ENCODE results near the gene CHCHD5. TPM values are rescaled to one million over a fixed set of nuclear protein-coding genes. Genes with fewer than 3 reads are reported as not detected.

CHCHD5 gene
- total RNA-seq, 1 donor from 2014 or later = 33.2 TPM

DNA sequence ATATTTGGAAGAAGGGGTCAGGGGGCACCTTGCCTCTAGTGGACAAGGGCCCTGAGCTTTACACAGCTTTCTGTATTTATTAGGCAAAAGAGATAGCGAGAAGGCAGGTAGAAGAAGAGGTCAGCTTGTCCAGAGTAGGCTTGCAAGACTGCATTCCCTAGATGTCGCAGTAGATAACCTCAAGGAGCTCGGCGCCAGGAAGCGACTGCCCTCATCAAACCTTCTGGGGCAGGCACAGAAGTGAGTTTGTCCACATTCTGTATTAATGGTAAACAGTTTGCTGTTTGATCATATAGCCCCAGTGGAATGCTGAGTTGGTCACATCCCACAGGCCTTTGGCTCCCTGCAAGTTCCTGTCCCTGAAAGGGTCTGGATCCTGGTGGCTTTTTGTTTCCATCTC lies 7.0 kb downstream of the CHCHD5 start:
- DNase-seq (ENCODE audit: low spot score in 2 of 2, unreplicated experiment in 2 of 2) = no peak

DNA sequence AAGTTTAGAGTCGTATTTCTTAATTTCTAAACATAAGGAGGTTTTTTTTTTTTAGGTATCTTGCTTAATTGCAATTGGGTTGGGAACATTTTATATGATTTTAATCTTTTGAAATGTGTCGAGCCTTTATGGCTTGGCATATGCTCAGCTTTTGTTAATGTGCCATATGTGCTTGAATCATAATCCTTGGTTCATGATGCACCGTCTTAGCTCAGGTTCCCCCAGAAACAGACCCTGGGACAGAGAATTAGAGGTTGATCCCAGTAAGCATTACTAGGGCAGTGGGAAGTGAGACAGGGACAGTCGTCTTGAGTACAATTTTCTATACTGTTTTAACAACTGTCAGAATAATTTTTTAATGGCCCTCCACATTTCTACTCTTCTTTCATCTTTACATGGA lies 9.3 kb downstream of the CHCHD5 start:
- Mint-ChIP-seq H3K36me3 (peaks cover 23% of the 10 kb centered on the region), H3K4me3 (no peak overlapping the region), H3K9me3 (no peaks in the 10 kb centered on the region), H3K27me3 (ENCODE audit: low read depth) (no peaks in the 10 kb centered on the region), H3K4me1 (peaks cover 3% of the 10 kb centered on the region), H3K27ac (no peak overlapping the region)
- no peak for DNase-seq (ENCODE audit: low spot score in 2 of 2, unreplicated experiment in 2 of 2)
- TF ChIP-seq, protein P1, sequence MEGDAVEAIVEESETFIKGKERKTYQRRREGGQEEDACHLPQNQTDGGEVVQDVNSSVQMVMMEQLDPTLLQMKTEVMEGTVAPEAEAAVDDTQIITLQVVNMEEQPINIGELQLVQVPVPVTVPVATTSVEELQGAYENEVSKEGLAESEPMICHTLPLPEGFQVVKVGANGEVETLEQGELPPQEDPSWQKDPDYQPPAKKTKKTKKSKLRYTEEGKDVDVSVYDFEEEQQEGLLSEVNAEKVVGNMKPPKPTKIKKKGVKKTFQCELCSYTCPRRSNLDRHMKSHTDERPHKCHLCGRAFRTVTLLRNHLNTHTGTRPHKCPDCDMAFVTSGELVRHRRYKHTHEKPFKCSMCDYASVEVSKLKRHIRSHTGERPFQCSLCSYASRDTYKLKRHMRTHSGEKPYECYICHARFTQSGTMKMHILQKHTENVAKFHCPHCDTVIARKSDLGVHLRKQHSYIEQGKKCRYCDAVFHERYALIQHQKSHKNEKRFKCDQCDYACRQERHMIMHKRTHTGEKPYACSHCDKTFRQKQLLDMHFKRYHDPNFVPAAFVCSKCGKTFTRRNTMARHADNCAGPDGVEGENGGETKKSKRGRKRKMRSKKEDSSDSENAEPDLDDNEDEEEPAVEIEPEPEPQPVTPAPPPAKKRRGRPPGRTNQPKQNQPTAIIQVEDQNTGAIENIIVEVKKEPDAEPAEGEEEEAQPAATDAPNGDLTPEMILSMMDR (IDR thresholded peaks at IDR 0.05; ENCODE audit: unreplicated experiment) = no peak

More for the DNA sequence above, 7.0 kb downstream of the CHCHD5 start:
- Mint-ChIP-seq H3K9me3 (no peaks in the 10 kb centered on the region), H3K4me3 (no peak overlapping the region), H3K27ac (no peak overlapping the region), H3K36me3 (peaks cover 36% of the 10 kb centered on the region), H3K27me3 (ENCODE audit: low read depth) (no peaks in the 10 kb centered on the region), H3K4me1 (peaks cover 6% of the 10 kb centered on the region)
- TF ChIP-seq, protein P1 (IDR thresholded peaks at IDR 0.05; ENCODE audit: unreplicated experiment) = no peak

DNA sequence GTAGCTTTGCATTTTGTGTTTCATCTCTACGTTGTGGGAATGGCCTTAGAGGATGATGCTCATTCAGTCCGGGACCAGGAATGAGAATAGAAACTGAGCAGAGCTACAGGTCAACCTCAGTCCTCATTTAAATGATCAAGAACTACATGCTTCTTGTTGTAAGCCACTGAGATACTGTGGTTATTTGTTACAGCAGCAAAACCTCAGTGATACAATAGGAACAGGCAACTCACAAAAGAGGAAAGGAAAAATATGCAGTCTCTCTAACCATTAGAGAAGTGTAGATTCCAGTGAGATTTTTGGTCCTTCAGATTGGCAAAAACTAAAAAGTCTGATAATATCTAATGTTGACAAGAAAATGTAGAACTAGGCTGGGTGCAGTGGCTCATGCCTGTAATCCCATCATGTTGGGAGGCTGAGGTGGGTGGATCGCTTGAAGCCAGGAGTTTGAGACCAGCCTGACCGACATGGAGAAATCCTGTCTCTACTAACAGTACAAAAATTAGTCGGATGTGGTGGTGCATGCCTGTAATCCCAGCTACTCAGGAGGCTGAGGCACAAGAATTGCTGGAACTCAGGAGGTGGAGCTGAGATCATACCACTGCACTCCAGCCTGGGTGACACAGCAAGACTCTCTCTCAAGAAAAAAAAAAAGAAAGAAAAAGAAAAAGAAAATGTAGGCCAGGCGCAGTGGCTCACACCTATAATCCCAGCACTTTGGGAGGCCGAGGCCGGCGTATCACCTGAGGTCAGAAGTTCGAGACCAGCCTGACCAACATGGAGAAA lies 13.3 kb downstream of the CHCHD5 start:
- H3K27me3 Mint-ChIP-seq (ENCODE audit: low read depth) = no peaks in the 10 kb centered on the region
- H3K4me3 Mint-ChIP-seq = no peak overlapping the region
- H3K4me1 Mint-ChIP-seq = peaks cover 11% of the 10 kb centered on the region
- peaks cover 9% of the 10 kb centered on the region for H3K36me3 Mint-ChIP-seq
- no peak overlapping the region for H3K27ac Mint-ChIP-seq
- no peak for DNase-seq (ENCODE audit: low spot score in 2 of 2, unreplicated experiment in 2 of 2)
- TF ChIP-seq, protein P1 (IDR thresholded peaks at IDR 0.05; ENCODE audit: unreplicated experiment) = no peak
- H3K9me3 Mint-ChIP-seq = no peaks in the 10 kb centered on the region

DNA sequence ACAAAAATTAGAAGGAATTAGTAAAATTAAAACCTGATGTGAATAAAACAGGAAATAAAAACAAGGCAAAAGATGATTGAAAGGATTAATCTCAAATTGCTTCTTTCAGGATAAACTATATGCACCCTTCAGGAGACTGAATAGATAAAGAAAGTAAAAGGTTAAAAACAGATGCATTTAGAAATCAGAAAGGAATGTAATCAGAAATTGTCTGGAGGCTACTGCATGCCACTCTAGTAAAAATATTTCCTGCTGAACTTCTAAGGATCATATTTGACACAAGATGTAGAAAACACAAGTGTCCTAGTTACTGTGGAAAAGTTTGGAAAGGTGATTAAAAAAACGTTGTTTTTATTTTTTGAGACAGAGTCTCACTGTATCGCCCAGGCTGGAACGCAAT lies 16.2 kb downstream of the CHCHD5 start:
- Mint-ChIP-seq H3K36me3 (no peaks in the 10 kb centered on the region), H3K4me1 (peaks cover 11% of the 10 kb centered on the region), H3K4me3 (peak overlapping the region; percentile 19), H3K27me3 (ENCODE audit: low read depth) (no peaks in the 10 kb centered on the region), H3K27ac (peak overlapping the region; percentile 66), H3K9me3 (no peaks in the 10 kb centered on the region)
- TF ChIP-seq, protein P1 (IDR thresholded peaks at IDR 0.05; ENCODE audit: unreplicated experiment) = no peak
- no peak for DNase-seq (ENCODE audit: low spot score in 2 of 2, unreplicated experiment in 2 of 2)

DNA sequence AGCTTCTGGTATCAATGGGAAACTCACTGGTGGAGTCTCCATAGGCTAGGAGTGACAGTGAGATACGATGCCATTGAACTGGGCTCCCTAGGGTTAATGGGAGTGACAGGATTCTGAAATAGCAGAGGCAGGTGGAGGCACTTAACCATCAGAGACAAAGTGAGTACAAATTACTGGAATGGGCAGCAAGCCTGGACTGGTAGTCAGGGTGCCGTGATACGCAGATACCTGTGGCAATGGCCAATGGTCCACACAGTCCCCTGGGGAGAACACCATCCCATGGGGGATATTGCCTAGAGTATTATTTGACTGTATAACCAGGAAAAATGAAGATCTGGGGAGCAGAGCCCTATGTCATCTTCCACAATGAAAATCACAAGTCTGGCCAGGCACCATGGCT lies 17.3 kb downstream of the CHCHD5 start:
- DNase-seq (ENCODE audit: low spot score in 2 of 2, unreplicated experiment in 2 of 2) = no peak
- H3K27me3 Mint-ChIP-seq (ENCODE audit: low read depth) = no peaks in the 10 kb centered on the region
- peaks cover 11% of the 10 kb centered on the region for H3K4me1 Mint-ChIP-seq
- no peak overlapping the region for H3K4me3 Mint-ChIP-seq
- H3K9me3 Mint-ChIP-seq = no peaks in the 10 kb centered on the region
- TF ChIP-seq, protein P1 (IDR thresholded peaks at IDR 0.05; ENCODE audit: unreplicated experiment) = no peak
- H3K27ac Mint-ChIP-seq = no peak overlapping the region
- H3K36me3 Mint-ChIP-seq = no peaks in the 10 kb centered on the region
